Panc1 (cell line): ENCODE results near the gene PSMB4.

Source experiments
- CTCF ChIP-seq: fragments of 450-650 bp; IDR thresholded peaks from 2 replicates; pipeline ENCODE4 v1.5.1; 2017; ENCODE audit warnings: mild to moderate bottlenecking
- POLR2AphosphoS5 ChIP-seq: IDR thresholded peaks from 2 replicates; pipeline ENCODE4 v1.6.1; 2012; ENCODE audit warnings: mild to moderate bottlenecking, low read depth, low read length, moderate library complexity

- no peak for TF ChIP-seq CTCF
- no peak for TF ChIP-seq POLR2AphosphoS5
Observed at GRCh38 chr1:151373196-151373595, 26.2 kb upstream of the PSMB4 start.
